Ectodermal cell (in vitro differentiated cells): ENCODE measurements around the gene FBXL17.

Experiments used
- H3K27ac ChIP-seq: 2 replicates; pipeline ENCODE4 v1.7.0; 2013; ENCODE audit warnings: mild to moderate bottlenecking, low read depth, low read length; ENCODE audit not compliant: insufficient read depth, poor library complexity, severe bottlenecking
- H3K27me3 ChIP-seq: 2 replicates; pipeline ENCODE4 v1.7.0; 2013; ENCODE audit warnings: mild to moderate bottlenecking, low read length; ENCODE audit not compliant: insufficient read depth, control insufficient read depth, poor library complexity, severe bottlenecking
- H3K36me3 ChIP-seq: one replicate; pipeline ENCODE4 v1.7.0; 2013; ENCODE audit warnings: low read length; ENCODE audit not compliant: control insufficient read depth, insufficient read depth
- H3K4me1 ChIP-seq: one replicate; pipeline ENCODE4 v1.7.0; 2013; ENCODE audit warnings: low read length; ENCODE audit not compliant: control insufficient read depth, insufficient read depth
- H3K4me3 ChIP-seq: 2 replicates; pipeline ENCODE4 v1.7.0; 2013; ENCODE audit warnings: low read depth, low read length, control low read depth; ENCODE audit not compliant: insufficient read depth
- H3K9me3 ChIP-seq: 2 replicates; pipeline ENCODE4 v1.7.0; 2013; ENCODE audit warnings: mild to moderate bottlenecking, low read length, moderate library complexity; ENCODE audit not compliant: control insufficient read depth
- WGBS, 2 experiments: methylation state at CpG; one replicate each; pipeline ENCODE4 v1.1.7; 2013; ENCODE audit warnings: missing lambda C conversion rate in 2 of 2; 5-methylcytosine and 5-hydroxymethylcytosine counted together

The FBXL17 gene

GRCh38 chr5:107936515-107936914, 445.4 kb downstream of the FBXL17 start:
- WGBS, 2 experiments: 100% methylated on average over 1 of the region's 1 CpG; no CpG with 5 or more reads in 1 of the 2 experiments
- no peaks in the 10 kb centered on the region for H3K9me3 ChIP-seq
- H3K27me3 ChIP-seq: no peaks in the 10 kb centered on the region
- no peaks in the 10 kb centered on the region for H3K36me3 ChIP-seq
- H3K4me1 ChIP-seq: peaks cover 18% of the 10 kb centered on the region
- H3K4me3 ChIP-seq: no peak overlapping the region
- H3K27ac ChIP-seq: no peak overlapping the region

- Histone ChIP-seq H3K27me3 (no peaks in the 10 kb centered on the region), H3K4me3 (no peak overlapping the region), H3K9me3 (no peaks in the 10 kb centered on the region), H3K36me3 (no peaks in the 10 kb centered on the region), H3K4me1 (peaks cover 18% of the 10 kb centered on the region), H3K27ac (no peak overlapping the region)
- 92 to 96% methylated on average over 1 of the region's 1 CpG for WGBS, 2 experiments
These were observed 446.3 kb downstream of the FBXL17 start for GRCh38 chr5:107935645-107936044.

GRCh38 chr5:107933326-107933725, 448.6 kb downstream of the FBXL17 start:
- H3K9me3 ChIP-seq: no peaks in the 10 kb centered on the region
- no peak overlapping the region for H3K27ac ChIP-seq
- no peaks in the 10 kb centered on the region for H3K27me3 ChIP-seq
- WGBS, 2 experiments: 44 to 67% methylated on average over 1 to 3 of the region's 3 CpGs
- H3K36me3 ChIP-seq: no peaks in the 10 kb centered on the region
- H3K4me3 ChIP-seq: no peak overlapping the region
- peaks cover 18% of the 10 kb centered on the region for H3K4me1 ChIP-seq

- Histone ChIP-seq H3K27me3 (no peaks in the 10 kb centered on the region), H3K27ac (no peak overlapping the region), H3K4me1 (peaks cover 9% of the 10 kb centered on the region), H3K4me3 (no peak overlapping the region), H3K9me3 (no peaks in the 10 kb centered on the region), H3K36me3 (no peaks in the 10 kb centered on the region)
- WGBS, 2 experiments: 94 to 100% methylated on average over 1 of the region's 1 CpG
These were observed 451.0 kb downstream of the FBXL17 start for GRCh38 chr5:107930891-107931290.

- no peaks in the 10 kb centered on the region for H3K36me3 ChIP-seq
- no peak overlapping the region for H3K4me3 ChIP-seq
- no peak overlapping the region for H3K27ac ChIP-seq
- 92 to 93% methylated on average over 3 of the region's 3 CpGs for WGBS, 2 experiments
- no peaks in the 10 kb centered on the region for H3K9me3 ChIP-seq
- no peaks in the 10 kb centered on the region for H3K27me3 ChIP-seq
- H3K4me1 ChIP-seq: peaks cover 4% of the 10 kb centered on the region
These were observed 451.8 kb downstream of the FBXL17 start for GRCh38 chr5:107930092-107930491.

- no peaks in the 10 kb centered on the region for H3K27me3 ChIP-seq
- peaks cover 4% of the 10 kb centered on the region for H3K4me1 ChIP-seq
- H3K4me3 ChIP-seq: no peak overlapping the region
- no peaks in the 10 kb centered on the region for H3K36me3 ChIP-seq
- no peak overlapping the region for H3K27ac ChIP-seq
- no peaks in the 10 kb centered on the region for H3K9me3 ChIP-seq
These were observed 452.8 kb downstream of the FBXL17 start for GRCh38 chr5:107929080-107929479.

GRCh38 chr5:107926121-107926520, 455.8 kb downstream of the FBXL17 start:
- Histone ChIP-seq H3K27ac (no peak overlapping the region), H3K4me1 (no peaks in the 10 kb centered on the region), H3K4me3 (no peak overlapping the region), H3K36me3 (no peaks in the 10 kb centered on the region), H3K27me3 (no peaks in the 10 kb centered on the region), H3K9me3 (no peaks in the 10 kb centered on the region)
- WGBS, 2 experiments: 92% methylated on average over 1 of the region's 1 CpG; no CpG with 5 or more reads in 1 of the 2 experiments

GRCh38 chr5:107925200-107925599, 456.7 kb downstream of the FBXL17 start:
- 72 to 93% methylated on average over 3 to 4 of the region's 4 CpGs for WGBS, 2 experiments
- Histone ChIP-seq H3K27ac (no peak overlapping the region), H3K4me3 (no peak overlapping the region)

GRCh38 chr5:107919969-107920368, 461.9 kb downstream of the FBXL17 start:
- Histone ChIP-seq H3K27ac (no peak overlapping the region), H3K4me3 (no peak overlapping the region), H3K4me1 (no peaks in the 10 kb centered on the region), H3K9me3 (no peaks in the 10 kb centered on the region), H3K27me3 (no peaks in the 10 kb centered on the region), H3K36me3 (no peaks in the 10 kb centered on the region)
- 90 to 98% methylated on average over 6 of the region's 6 CpGs for WGBS, 2 experiments

More at GRCh38 chr5:107925200-107925599, 456.7 kb downstream of the FBXL17 start:
- H3K9me3 ChIP-seq: no peaks in the 10 kb centered on the region
- no peaks in the 10 kb centered on the region for H3K4me1 ChIP-seq
- H3K36me3 ChIP-seq: no peaks in the 10 kb centered on the region
- no peaks in the 10 kb centered on the region for H3K27me3 ChIP-seq

- H3K4me1 ChIP-seq: no peaks in the 10 kb centered on the region
- no peaks in the 10 kb centered on the region for H3K9me3 ChIP-seq
- no peaks in the 10 kb centered on the region for H3K36me3 ChIP-seq
- 91 to 93% methylated on average over 4 of the region's 4 CpGs for WGBS, 2 experiments
- no peaks in the 10 kb centered on the region for H3K27me3 ChIP-seq
- no peak overlapping the region for H3K4me3 ChIP-seq
- H3K27ac ChIP-seq: no peak overlapping the region
These were observed 462.5 kb downstream of the FBXL17 start for GRCh38 chr5:107919361-107919760.

- Histone ChIP-seq H3K27ac (no peak overlapping the region), H3K27me3 (no peaks in the 10 kb centered on the region), H3K4me1 (no peaks in the 10 kb centered on the region), H3K36me3 (no peaks in the 10 kb centered on the region), H3K9me3 (no peaks in the 10 kb centered on the region), H3K4me3 (no peak overlapping the region)
- 91 to 93% methylated on average over 3 of the region's 3 CpGs for WGBS, 2 experiments
These were observed 463.9 kb downstream of the FBXL17 start for GRCh38 chr5:107917983-107918382.
